Left lobe of liver (tissue), 2 donors: ENCODE measurements around the gene TRPV6. TPM values are rescaled to one million over a fixed set of nuclear protein-coding genes. Genes with fewer than 3 reads are reported as not detected.

Experiments used
- ATAC-seq: fragments of 200-7000 bp; cut with Tn5 transposase; one replicate; pipeline ENCODE4 v1.9.1; 2020; ENCODE audit warnings: mild to moderate bottlenecking, moderate library complexity
- DNase-seq: peaks from one replicate; pipeline ENCODE4 v3.0.0-alpha.2; 2020; ENCODE audit warnings: low spot score
- total RNA-seq: library from RNA; stranded (reverse); gene quantifications from one replicate; pipeline ENCODE4 v1.2.1, GENCODE V29; 2021
- donor health status: DM: no; HTN: no; CAD: no; lungs with moderate emphysema.
- donor health status: DM: no; HTN: yes; CAD: no.

Gene TRPV6
- total RNA-seq, 1 donor from 2014 or later = 0.53 TPM

DNA sequence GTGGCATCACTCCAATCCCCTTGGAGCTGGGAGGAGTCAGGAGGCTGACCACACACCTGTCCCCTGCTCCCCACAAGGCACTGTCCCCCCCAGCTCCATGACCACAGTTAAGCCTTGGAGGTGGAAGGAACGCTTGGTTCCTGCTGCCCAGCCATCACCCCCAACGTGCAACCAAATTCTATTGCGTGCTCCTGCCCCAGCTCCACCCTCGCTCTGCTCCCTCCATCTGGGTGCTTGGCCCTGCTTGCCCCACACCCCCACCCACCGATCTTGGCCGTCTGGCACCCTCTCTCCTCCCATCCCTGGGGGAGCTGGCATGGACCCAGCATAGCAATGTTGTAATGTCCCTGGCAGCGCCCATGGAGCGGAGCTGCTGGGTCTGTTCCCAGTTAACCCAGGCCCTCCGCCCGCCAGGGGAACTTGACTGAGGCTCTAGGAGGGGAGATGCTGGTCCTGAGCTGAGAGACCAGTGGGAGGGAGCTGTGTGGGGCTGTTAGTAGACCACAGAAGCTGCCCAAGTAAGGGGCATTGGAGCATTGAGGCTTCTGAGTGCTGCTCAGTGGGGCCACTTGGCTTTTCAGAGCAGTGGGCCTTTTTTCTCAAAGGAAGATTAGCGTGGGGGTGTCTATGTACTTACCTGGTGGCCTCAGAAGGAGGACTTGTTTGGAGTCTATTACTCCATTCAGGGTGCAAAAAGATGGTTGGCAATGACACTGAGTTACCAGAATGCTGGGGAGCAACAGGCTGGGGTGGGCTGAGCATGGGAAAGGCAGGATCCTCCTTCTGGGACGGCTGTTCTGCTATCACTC is 29.6 kb downstream of the TRPV6 start:
- peak; percentile 62 for ATAC-seq
- peak; percentile 90 for DNase-seq

DNA sequence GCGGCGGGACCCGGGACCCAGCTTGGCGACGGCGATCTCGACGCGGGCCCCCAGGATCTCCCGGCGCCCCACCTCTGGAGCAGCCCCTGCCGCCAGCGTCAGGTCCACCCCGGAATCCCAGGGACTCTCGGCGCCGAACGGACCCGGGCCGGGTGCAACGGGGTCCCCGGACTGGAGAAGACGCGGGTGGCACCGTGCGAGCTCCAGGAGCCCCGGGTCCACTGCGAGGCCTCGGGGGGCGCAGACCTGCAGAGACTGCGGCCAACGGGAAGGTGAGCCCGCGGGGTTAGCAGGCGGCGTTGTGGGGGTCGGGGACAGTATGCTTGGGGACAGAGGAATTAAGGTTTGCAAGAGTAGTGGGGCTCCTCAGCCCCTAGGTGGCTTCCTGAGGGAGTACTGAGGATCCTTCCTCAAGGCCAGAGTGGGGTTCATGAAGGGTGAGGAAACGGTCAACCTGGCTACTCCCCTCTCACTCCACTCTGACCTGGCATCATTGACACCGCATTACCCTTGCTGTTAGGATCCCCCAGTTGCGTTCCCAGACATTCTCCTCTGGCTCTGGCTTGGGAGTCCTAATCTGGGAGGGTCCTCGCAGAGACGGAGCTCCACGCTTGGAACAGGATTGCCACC is 30.3 kb downstream of the TRPV6 start:
- ATAC-seq (peak; percentile 5), DNase-seq (no peak)

DNA sequence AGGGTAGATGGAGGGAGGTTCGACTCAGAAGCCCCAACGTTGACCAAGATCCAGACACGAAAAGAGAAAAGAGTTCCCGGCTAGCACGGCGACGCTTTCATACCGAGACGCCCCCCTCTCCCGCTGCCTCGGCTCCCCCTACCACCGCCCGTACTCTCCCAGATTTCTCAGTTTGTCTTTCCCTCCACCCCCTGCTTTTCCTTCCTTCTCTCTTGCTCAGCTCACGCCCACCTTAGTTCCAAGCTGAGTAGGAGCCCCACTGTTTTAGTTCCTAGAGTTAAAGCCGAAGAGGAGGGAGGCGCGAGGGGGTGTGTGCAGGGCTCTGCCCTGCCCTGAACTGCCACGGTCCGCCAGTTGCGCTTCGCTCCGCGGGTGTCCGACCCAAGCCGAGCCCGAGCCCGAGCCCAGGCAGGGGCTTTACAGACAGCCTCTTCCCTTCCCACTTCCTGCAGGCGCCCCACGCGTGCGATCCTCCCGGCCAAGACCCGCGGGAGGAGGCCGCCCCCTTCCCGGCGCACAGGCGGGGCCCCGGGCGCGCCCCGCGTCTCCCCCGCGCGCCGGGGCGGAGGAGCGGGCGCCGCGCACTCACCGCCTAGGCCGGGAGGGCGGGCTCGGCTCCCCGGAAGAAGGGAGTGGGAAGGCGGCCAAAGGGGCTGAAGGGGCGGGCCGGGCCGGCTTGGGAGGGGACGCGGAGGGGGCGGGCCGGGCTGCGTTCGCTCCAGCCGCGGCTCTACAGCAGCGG is 31.0 kb downstream of the TRPV6 start, which contains the start of gene EPHB6:
EPHB6 (plus strand) TSS at position 705 of the 742 bp plus-strand sequence. CDS start 8,152 bp downstream, outside the sequence.
- DNase-seq (peak; percentile 90), ATAC-seq (peak; percentile 82)

DNA sequence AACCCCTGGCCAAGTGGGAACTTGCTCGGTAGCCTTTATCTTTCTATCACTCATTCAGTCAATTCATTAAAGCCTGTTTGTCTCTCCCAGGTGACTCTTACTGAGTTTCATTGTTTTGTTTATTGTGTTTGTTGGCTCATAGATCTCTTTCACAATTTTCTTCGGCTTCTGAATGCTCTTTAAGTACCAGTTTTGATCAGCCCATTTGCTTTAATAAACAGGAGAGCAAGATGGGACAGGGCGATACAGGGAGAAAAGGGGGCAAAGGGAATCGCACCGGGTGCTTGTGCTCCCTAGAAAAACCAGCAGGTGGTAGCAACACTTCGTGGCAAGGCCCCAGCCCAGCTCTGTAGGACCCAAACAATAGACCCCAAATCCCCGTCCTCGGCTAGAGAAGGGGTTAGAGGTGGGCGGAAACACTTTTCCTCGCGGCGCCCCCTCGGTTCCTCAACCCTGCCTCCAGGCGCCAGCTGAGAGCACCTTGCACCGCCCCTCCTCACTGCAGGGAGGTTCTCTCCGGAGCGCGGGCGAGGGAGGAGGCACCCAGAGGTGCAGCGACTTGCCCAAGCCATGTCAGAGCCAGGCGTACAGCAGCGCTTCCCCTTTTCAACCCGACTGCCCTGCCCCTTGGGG is 31.7 kb downstream of the TRPV6 start:
- peak; percentile 70 for ATAC-seq
- peak; percentile 70 for DNase-seq

DNA sequence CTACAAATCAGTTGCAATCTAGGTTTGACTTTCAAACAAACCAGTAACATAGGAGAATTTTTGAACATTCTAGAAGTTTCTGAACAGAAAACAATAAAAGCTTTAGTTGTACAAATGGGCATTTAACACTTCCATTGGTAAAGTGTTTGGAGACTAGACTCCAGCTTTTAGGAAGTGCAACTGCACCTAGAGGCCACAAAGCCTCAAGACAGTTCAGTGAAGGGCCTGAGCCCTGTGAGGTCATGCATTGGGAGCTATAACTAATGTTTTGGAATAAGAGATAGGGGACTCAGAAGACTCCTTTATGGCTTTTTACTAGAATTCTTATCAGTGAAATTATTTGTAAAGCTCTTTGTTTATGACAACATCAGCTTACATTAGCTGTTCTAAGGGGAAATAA is 33.6 kb downstream of the TRPV6 start:
- DNase-seq = no peak
- no peak for ATAC-seq

DNA sequence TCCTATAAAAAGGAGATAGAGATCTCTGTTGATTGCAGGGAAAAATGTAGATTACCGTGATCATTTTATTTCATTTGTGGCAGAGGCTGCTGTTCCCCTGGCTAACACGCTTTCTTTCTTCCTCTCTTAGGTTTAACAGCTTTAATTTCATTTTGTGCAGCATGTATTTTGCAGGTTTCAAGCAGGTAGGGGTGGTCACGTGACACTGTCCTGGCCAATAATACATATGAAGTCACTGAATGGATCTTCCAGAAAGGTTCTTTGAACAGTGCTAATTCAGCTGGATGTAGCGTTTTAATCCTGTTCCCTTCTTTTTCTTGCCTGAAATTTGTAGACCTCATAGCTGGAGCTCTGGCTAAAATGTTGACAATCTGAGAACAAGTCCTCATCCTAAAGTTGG is 34.3 kb downstream of the TRPV6 start:
- DNase-seq (no peak), ATAC-seq (no peak)

DNA sequence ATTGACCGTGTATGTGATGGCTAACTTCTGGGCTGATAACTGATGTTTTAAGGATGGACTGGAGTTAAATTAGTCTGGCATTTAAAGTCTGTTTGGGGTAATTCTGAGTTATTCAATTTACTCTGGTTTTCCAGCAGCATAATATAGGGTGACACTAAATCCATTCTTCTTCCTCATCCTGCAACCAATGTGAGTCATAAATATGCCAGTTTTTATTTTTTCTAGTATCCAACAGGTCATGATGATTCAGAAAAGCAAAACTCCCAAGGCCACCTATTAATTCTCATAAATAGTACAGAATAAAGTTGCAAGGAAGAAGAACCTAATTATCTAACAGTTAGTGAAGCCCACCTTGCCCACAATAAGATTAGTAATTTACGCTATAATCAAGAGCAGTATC is 38.2 kb downstream of the TRPV6 start:
- DNase-seq = no peak
- no peak for ATAC-seq

DNA sequence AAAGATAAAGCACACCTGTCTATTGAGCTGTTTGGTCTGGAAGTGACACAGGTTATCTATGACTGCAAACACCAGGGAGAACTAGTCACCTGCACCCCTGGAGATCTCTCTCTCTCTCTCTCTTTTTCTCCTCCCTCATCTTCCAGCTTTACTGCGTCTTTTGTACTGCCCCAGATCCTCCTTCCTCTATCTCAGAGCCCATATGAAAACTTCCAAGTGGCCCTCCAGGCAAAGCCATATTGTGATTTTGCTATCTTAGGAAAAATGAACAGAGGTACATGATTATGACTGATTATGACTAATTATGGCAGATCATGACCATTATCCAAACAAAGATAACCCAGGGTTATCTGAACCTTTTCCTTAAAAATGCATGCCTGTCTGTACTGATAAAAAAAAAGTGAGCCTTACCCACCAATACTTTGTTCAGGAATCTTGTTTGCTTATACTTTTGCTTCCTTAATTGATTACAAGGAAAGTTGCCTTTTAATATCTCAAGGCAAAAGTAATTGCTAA is 43.2 kb downstream of the TRPV6 start:
- no peak for DNase-seq
- ATAC-seq = no peak

DNA sequence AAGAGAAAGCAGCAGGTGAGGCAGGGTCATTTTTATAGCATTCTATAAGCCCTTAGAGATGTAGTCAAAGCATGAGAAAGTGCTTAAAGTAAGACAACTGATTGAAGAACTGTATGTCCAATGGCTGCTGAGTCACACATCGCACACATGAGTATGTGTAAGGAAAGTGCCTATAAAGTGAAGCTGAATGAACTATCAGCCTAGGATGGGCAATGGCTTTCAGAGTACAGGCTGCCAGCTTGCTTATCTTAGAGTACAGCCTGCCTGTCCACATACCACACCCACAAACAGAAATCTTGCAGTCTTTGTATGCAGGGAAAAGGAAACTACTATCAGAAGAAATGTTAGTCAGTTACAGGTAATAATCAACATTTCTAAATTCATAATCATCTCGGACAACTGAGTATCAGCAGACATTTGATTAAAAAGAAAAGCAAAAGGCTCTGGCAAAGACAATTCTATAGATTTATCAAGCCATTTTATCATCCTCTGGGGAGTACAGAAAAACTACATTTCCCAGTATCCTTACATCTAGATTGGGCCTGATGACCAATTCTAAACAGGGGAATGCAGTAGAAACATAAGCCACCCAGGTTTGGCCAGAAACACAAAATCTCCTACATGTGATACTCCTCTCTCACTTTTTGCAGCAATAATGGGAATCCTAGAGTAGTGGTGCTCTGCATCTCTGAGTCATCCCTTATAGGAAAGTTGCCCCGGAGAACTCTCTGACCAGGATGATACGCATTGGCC is 46.9 kb downstream of the TRPV6 start:
- no peak for ATAC-seq
- DNase-seq = no peak

DNA sequence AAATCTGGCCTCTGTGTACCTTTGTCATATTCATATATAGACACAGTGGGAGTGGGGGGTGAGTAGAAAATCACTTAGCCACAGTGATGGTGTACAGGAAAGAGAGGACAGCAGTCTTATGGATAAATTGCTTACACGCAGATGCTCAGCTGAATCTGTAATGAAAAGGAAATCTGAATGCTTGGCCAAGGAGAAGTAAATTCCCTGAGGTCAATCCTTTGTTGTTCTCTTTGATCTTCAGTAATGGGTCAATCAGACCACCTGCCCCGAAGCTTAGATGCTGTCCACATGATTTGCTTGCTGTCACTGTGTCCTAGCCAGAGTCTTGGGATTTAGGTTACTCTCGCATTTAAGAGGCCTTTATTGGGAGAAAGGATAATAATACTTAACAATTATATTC is 49.1 kb downstream of the TRPV6 start:
- DNase-seq (no peak), ATAC-seq (no peak)

DNA sequence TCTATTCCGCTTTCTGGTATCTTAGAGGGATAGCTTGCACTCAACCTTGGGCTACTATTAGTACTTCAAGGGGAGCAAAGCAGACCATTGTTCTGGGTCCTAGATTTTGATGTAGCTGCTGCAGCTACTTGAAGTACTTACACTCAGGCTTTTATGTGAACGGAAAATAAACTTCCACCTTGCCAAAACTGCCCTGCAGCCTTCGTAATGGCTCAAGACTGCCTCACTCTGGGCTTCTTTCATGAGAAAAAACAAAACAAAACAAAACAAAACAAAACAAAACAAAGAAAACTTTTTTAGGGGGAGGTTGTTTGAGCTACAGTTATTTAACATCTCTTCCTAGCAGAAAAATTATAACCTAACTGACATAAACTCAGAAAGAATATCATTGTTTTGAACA is 50.1 kb downstream of the TRPV6 start:
- DNase-seq = no peak
- ATAC-seq = no peak

DNA sequence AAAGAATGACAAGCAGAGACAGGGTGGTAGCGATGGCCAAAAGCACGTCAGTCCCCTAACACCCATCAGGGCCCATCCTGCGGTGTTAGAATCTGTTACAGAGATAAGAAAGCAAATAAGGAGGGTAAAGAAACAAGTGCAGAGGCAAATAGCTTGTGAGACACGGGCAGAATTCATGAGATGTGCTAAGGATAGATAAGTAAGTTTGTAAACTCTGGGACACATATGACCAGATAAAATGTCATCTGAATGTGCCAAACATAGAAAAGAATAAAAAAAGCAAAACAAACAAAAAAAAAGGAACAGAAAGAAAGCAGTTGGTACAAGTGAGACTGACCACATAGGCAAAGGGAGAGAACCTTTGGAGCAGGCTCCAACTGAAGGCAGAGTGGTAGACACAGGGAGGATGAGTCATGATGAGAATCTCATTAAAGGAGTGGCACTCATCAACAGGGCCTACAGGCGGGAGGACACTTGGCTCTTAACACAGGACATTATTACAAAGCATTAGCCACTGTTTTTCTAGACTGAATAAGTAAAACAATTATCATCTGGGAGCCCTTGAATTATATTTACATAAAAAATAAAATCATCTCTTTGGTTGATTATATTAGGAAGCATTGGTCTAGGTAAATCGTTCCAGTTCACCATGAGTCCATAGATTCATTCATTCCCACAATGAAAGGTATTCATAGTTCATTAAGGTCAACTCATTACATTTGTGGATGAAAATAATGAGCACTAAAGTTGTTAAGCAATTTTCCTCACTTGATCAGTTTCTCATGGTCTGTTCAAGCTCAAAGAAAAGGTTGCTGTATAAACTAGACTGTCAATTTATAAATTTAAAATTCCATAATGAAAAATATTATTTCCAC is 52.1 kb downstream of the TRPV6 start:
- DNase-seq = no peak
- ATAC-seq = no peak

DNA sequence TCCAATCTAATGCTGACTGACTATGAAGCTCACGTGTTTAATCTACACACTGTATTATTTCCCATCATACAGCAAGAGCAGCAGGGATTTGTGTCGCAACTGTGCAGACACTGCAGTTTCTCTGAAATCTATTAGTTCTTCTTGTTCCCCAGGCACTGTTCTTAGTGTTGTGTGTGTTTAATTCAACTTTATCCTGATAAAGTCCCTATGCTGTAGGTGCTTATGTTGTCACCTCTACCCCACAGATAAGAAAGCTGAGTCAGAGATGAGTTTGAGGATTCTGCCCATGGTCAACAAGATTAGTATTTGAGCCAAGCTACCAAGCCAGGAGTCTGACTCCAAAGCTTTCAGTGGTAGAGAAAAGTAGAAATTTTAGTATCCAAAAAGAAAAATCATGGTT is 53.1 kb downstream of the TRPV6 start:
- DNase-seq (no peak), ATAC-seq (no peak)

DNA sequence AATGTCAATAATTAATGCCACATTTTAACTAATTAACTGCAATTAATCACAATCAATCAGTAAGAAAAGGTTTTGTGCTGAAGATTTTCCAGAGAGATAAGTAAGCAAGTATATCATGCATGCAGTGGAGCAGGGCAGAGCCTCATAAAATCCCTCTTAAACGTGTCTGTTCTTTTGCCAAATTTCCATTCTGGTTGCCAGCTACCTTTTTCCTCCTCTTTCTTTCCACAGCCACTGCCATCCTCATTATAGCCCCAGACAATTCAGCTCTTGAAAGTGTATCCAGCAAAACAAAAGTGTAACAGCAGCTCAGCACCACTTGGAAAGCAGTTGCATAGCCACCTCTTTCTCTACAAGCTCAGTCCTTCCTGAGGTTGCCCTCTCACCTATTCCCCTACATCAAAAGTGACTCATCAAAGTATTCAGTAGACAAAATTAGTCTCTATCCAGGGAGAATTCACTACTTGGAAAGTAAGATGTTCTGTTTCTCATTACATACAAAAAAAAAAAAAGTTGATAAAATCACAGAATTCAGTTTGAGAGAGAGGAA is 57.5 kb downstream of the TRPV6 start:
- DNase-seq (no peak), ATAC-seq (no peak)

DNA sequence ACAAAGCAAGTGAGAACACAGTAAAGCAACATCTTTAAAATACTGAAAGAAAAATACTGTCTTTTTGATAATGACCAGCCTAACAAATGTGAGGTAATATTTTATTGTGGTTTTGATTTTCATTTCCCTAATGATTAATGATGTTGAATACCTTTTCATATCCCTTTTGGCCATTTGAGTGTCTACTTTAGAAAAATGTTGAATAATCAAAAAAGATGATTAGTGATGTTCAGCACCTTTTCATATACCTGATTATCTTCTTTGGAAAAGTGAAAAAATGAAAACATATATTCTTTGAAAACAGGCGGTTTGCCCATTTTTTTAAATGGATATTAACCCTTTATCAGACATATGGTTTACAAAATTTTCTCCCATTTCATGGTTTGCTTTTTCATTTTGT is 62.8 kb downstream of the TRPV6 start:
- DNase-seq = no peak
- no peak for ATAC-seq
